Occipital lobe (tissue), 3 donors: ENCODE results near the gene PRR12. TPM values are rescaled to one million over a fixed set of nuclear protein-coding genes. Genes with fewer than 3 reads are reported as not detected.

Source experiments
- DNase-seq: peaks from one replicate; lab custom pipeline; 2025; lab: John Stamatoyannopoulos, UW
- small RNA-seq: library from RNA; depleted of rRNA; stranded (forward); fragments of <200 nt; gene quantifications from one replicate; pipeline ENCODE3, GENCODE V24; 2014
- total RNA-seq: library from RNA; depleted of rRNA; stranded (reverse); fragments of >200 nt; gene quantifications from one replicate; pipeline ENCODE4 v1.2.3, GENCODE V29; 2014

PRR12 gene
- total RNA-seq, 1 donor from 2014 or later = 2.5 TPM

- peak; percentile 92 for DNase-seq
Measured at GRCh38 chr19:49665351-49666119, 74.6 kb downstream of the PRR12 start, which contains the start of the genes BCL2L12 and IRF3. BCL2L12 (plus strand) TSS chr19:49665933; CDS start chr19:49666693, 760 bp downstream. IRF3 (minus strand) TSS chr19:49665857; CDS start chr19:49664838, 1,019 bp downstream.

GRCh38 chr19:49666120-49666444 lies 75.1 kb downstream of the PRR12 start:
- no peak for DNase-seq

GRCh38 chr19:49667473-49667872 lies 76.5 kb downstream of the PRR12 start:
- no peak for DNase-seq

- DNase-seq = no peak
Measured at GRCh38 chr19:49669516-49669915, 78.5 kb downstream of the PRR12 start.

GRCh38 chr19:49672131-49672919 lies 81.3 kb downstream of the PRR12 start:
- peak; percentile 27 for DNase-seq

Small RNA genes lying within 50 kb of the gene (small RNA-seq; reads per million reads assigned to genes)
- not detected for gene RF00019

Other genes starting within 250 kb of the PRR12 start
- 10.0 TPM for gene TEAD2, start 228.8 kb upstream of the PRR12 start, total RNA-seq
- gene DKKL1, start 227.3 kb upstream of the PRR12 start, total RNA-seq = 2.2 TPM
- gene KASH5, start 202.9 kb upstream of the PRR12 start, total RNA-seq = not detected
- not detected for gene PTH2, start 167.7 kb upstream of the PRR12 start, total RNA-seq
- not detected for gene GFY, start 165.8 kb upstream of the PRR12 start, total RNA-seq
- 34.6 TPM for gene SLC17A7, start 149.7 kb upstream of the PRR12 start, total RNA-seq
- gene PIH1D1, start 139.4 kb upstream of the PRR12 start, total RNA-seq = 58.0 TPM
- gene ALDH16A1, start 138.0 kb upstream of the PRR12 start, total RNA-seq = 8.0 TPM
- gene FLT3LG, start 117.0 kb upstream of the PRR12 start, total RNA-seq = not detected
- gene RPL13A, start 103.6 kb upstream of the PRR12 start, total RNA-seq = 2,203 TPM
- gene RPS11, start 94.7 kb upstream of the PRR12 start, total RNA-seq = 3,859 TPM
- gene FCGRT, start 78.5 kb upstream of the PRR12 start, total RNA-seq = 12.9 TPM
- gene RCN3, start 63.2 kb upstream of the PRR12 start, total RNA-seq = 2.3 TPM
- gene NOSIP, start 10.6 kb upstream of the PRR12 start, total RNA-seq = 22.8 TPM
- gene PRRG2, start 9.9 kb upstream of the PRR12 start, total RNA-seq = 0.31 TPM
- 1.1 TPM for gene RRAS, start 49.0 kb downstream of the PRR12 start, total RNA-seq
- gene SCAF1, start 51.0 kb downstream of the PRR12 start, total RNA-seq = 11.5 TPM
- gene IRF3, start 74.7 kb downstream of the PRR12 start, total RNA-seq = 8.1 TPM
- not detected for gene BCL2L12, start 74.8 kb downstream of the PRR12 start, total RNA-seq
- gene PRMT1, start 86.1 kb downstream of the PRR12 start, total RNA-seq = 177 TPM
- gene ADM5, start 98.4 kb downstream of the PRR12 start, total RNA-seq = 0.78 TPM
- 42.1 TPM for gene CPT1C, start 99.9 kb downstream of the PRR12 start, total RNA-seq
- gene TSKS, start 172.1 kb downstream of the PRR12 start, total RNA-seq = 0.31 TPM
- 49.0 TPM for gene AP2A1, start 175.8 kb downstream of the PRR12 start, total RNA-seq
- gene FUZ, start 222.1 kb downstream of the PRR12 start, total RNA-seq = 21.7 TPM
- gene MED25, start 227.1 kb downstream of the PRR12 start, total RNA-seq = 12.8 TPM